Dermis blood vessel endothelial cell (primary cell): Measurements from ENCODE around the gene HDAC9. TPM values are rescaled to one million over a fixed set of nuclear protein-coding genes. Genes with fewer than 3 reads are reported as not detected.
A peak's percentile ranks its signal among the peaks of the same experiment; 100 is the strongest.

Source experiments
- DNase-seq: peaks from one replicate; pipeline ENCODE4 v3.0.0; 2010
- total RNA-seq: library from RNA; depleted of rRNA; stranded (reverse); fragments of >200 nt; gene quantifications from 2 replicates; pipeline ENCODE4 v1.2.3, GENCODE V29; 2014

Gene HDAC9
- 2.7 and 3.9 TPM in 2 replicates for total RNA-seq

GRCh38 chr7:18495412-18496340, at the start of gene HDAC9:
HDAC9 (plus strand) TSS chr7:18495749; CDS start chr7:18496303, 554 bp downstream.
- DNase-seq: peak; percentile 73

- DNase-seq: no peak
These were observed 49.5 kb upstream of the HDAC9 start for GRCh38 chr7:18445916-18446520.

- no peak for DNase-seq
These were observed 45.5 kb upstream of the HDAC9 start for GRCh38 chr7:18450019-18450418.

GRCh38 chr7:18455606-18456005, 39.9 kb upstream of the HDAC9 start:
- no peak for DNase-seq

GRCh38 chr7:18457832-18458231, 37.7 kb upstream of the HDAC9 start:
- no peak for DNase-seq

- no peak for DNase-seq
These were observed 36.7 kb upstream of the HDAC9 start for GRCh38 chr7:18458830-18459229.

GRCh38 chr7:18459484-18460245, 35.9 kb upstream of the HDAC9 start:
- DNase-seq: no peak

GRCh38 chr7:18461785-18462467, 33.6 kb upstream of the HDAC9 start:
- no peak for DNase-seq

- no peak for DNase-seq
These were observed 30.7 kb upstream of the HDAC9 start for GRCh38 chr7:18464830-18465229.

GRCh38 chr7:18467011-18467410, 28.5 kb upstream of the HDAC9 start:
- no peak for DNase-seq

GRCh38 chr7:18468795-18469194, 26.8 kb upstream of the HDAC9 start:
- DNase-seq: no peak

GRCh38 chr7:18469316-18469715, 26.2 kb upstream of the HDAC9 start:
- no peak for DNase-seq

GRCh38 chr7:18471476-18472160, 23.9 kb upstream of the HDAC9 start:
- DNase-seq: no peak

GRCh38 chr7:18472161-18472483, 23.4 kb upstream of the HDAC9 start:
- DNase-seq: no peak

- no peak for DNase-seq
These were observed 22.4 kb upstream of the HDAC9 start for GRCh38 chr7:18473119-18473518.

- DNase-seq: no peak
These were observed 20.6 kb upstream of the HDAC9 start for GRCh38 chr7:18474944-18475343.

GRCh38 chr7:18475488-18475887, 20.1 kb upstream of the HDAC9 start:
- DNase-seq: no peak

GRCh38 chr7:18481776-18482175, 13.8 kb upstream of the HDAC9 start:
- DNase-seq: no peak

- DNase-seq: no peak
These were observed 7.5 kb upstream of the HDAC9 start for GRCh38 chr7:18488049-18488448.

GRCh38 chr7:18489624-18490023, 5.9 kb upstream of the HDAC9 start:
- DNase-seq: no peak

- no peak for DNase-seq
These were observed 3.7 kb upstream of the HDAC9 start for GRCh38 chr7:18491871-18492270.

GRCh38 chr7:18494406-18494805, 1.1 kb upstream of the HDAC9 start:
- no peak for DNase-seq
